HepG2 (cell line): ENCODE measurements around the gene UEVLD. TPM values are rescaled to one million over a fixed set of nuclear protein-coding genes. Genes with fewer than 3 reads are reported as not detected.
A peak's percentile ranks its signal among the peaks of the same experiment; 100 is the strongest.

Experiments
- BCLAF1 ChIP-seq: fragments of 450-650 bp; IDR thresholded peaks from 2 replicates; pipeline ENCODE4 v1.6.1; 2017; ENCODE audit warnings: mild to moderate bottlenecking
- EED ChIP-seq: sonication (generic); formaldehyde crosslinking; IDR thresholded peaks from 2 replicates; pipeline ENCODE4 v1.5.0; 2020; ENCODE audit warnings: mild to moderate bottlenecking, missing genetic modification reagents
- ISL2 ChIP-seq: sonication (generic); formaldehyde crosslinking; IDR thresholded peaks from 2 replicates; pipeline ENCODE4 v1.5.0; 2020; ENCODE audit warnings: missing genetic modification reagents
- JARID2 ChIP-seq: sonication (generic); formaldehyde crosslinking; IDR thresholded peaks from 2 replicates; pipeline ENCODE4 v1.8.1; 2023; ENCODE audit warnings: missing genetic modification reagents, inconsistent platforms; ENCODE audit not compliant: insufficient replicate concordance
- MAFK ChIP-seq, 2 experiments: IDR thresholded peaks in 1 of 2; conservative IDR thresholded peaks in 1 of 2; 2 replicates each; pipeline ENCODE4 v1.6.1; 2011; ENCODE audit warnings: improper control_type of control experiment in 2 of 2, low read length in 2 of 2
- MATR3 ChIP-seq: sonication (generic); formaldehyde crosslinking; IDR thresholded peaks from 2 replicates; pipeline ENCODE4 v1.4.0; 2020; ENCODE audit warnings: missing genetic modification reagents
- NR1H2 ChIP-seq: sonication (generic); formaldehyde crosslinking; IDR thresholded peaks from 2 replicates; pipeline ENCODE4 v1.8.1; 2022; ENCODE audit warnings: low read depth, missing genetic modification reagents, borderline replicate concordance
- PPARG ChIP-seq: conservative IDR thresholded peaks from 2 replicates; pipeline ENCODE4 v1.6.1; 2016; ENCODE audit warnings: missing biosample characterization, missing genetic modification reagents
- RBAK ChIP-seq: sonication (generic); formaldehyde crosslinking; IDR thresholded peaks from 2 replicates; pipeline ENCODE4 v1.5.1; 2020; ENCODE audit warnings: mild to moderate bottlenecking, missing genetic modification reagents
- TGIF2 ChIP-seq: IDR thresholded peaks from 2 replicates; pipeline ENCODE4 v1.6.1; 2016; ENCODE audit warnings: control low read depth, missing compliant biosample characterization
- ZFP62 ChIP-seq: sonication (generic); formaldehyde crosslinking; IDR thresholded peaks from 2 replicates; pipeline ENCODE4 v1.4.0; 2020; ENCODE audit warnings: missing genetic modification reagents
- ZMAT5 ChIP-seq: sonication (generic); formaldehyde crosslinking; IDR thresholded peaks from 2 replicates; pipeline ENCODE4 v1.5.0; 2020; ENCODE audit warnings: mild to moderate bottlenecking, low read depth, missing genetic modification reagents, borderline replicate concordance
- ZNF160 ChIP-seq: sonication (generic); formaldehyde crosslinking; IDR thresholded peaks from 2 replicates; pipeline ENCODE4 v1.8.0; 2022; ENCODE audit warnings: mild to moderate bottlenecking, inconsistent platforms, missing genetic modification reagents
- ZNF280D ChIP-seq: sonication (generic); formaldehyde crosslinking; IDR thresholded peaks from 2 replicates; pipeline ENCODE4 v1.5.1; 2020; ENCODE audit warnings: mild to moderate bottlenecking, missing genetic modification reagents
- ZNF746 ChIP-seq: sonication (generic); formaldehyde crosslinking; IDR thresholded peaks from 2 replicates; pipeline ENCODE4 v1.8.0; 2022; ENCODE audit warnings: mild to moderate bottlenecking, missing genetic modification reagents
- polyA plus RNA-seq, 8 experiments: library from polyadenylated mRNA; depleted of rRNA in 3 of 8; stranded (reverse) in 7 of 8; unstranded in 1 of 8; fragments of >200 nt; fragmentation: Illumina TruSeq in 4 of 8; extraction: Trizol in 4 of 8; gene quantifications; 2 replicates each; pipeline versions ENCODE4 v1.2.1 to v1.2.3, GENCODE V29; 2011 to 2016; ENCODE audit warnings: low read depth in 4 of 8, missing spikeins in 1 of 8, mixed read lengths in 1 of 8; ENCODE audit not compliant: insufficient read depth in 1 of 8
- total RNA-seq, 5 experiments: library from RNA; depleted of rRNA; stranded (reverse); fragments of >200 nt; fragmentation: Illumina TruSeq; extraction: Trizol; gene quantifications; 2 replicates each; pipeline ENCODE4 v1.2.3, GENCODE V29; 2016; ENCODE audit warnings: low read depth in 1 of 5
- TF ChIP-seq, protein P1 (sequence below): sonication (generic); formaldehyde crosslinking; IDR thresholded peaks from 2 replicates; pipeline ENCODE4 v1.4.0; 2020; ENCODE audit warnings: missing genetic modification reagents
- TF ChIP-seq, protein P2 (sequence below): sonication (generic); formaldehyde crosslinking; IDR thresholded peaks from 2 replicates; pipeline ENCODE4 v1.8.1; 2023; ENCODE audit warnings: mild to moderate bottlenecking, inconsistent platforms, moderate library complexity, missing genetic modification reagents, borderline replicate concordance
- TF ChIP-seq, protein P3 (sequence below): sonication (generic); formaldehyde crosslinking; IDR thresholded peaks from 2 replicates; pipeline ENCODE4 v1.5.0; 2020; ENCODE audit warnings: mild to moderate bottlenecking, missing genetic modification reagents, moderate library complexity

Gene UEVLD
- total and polyA plus RNA-seq, 2 of the 13 experiments (the other 11 are each of a cell fraction or from before 2014, with no cell fraction given) = 5.7 to 13.7 TPM

DNA sequence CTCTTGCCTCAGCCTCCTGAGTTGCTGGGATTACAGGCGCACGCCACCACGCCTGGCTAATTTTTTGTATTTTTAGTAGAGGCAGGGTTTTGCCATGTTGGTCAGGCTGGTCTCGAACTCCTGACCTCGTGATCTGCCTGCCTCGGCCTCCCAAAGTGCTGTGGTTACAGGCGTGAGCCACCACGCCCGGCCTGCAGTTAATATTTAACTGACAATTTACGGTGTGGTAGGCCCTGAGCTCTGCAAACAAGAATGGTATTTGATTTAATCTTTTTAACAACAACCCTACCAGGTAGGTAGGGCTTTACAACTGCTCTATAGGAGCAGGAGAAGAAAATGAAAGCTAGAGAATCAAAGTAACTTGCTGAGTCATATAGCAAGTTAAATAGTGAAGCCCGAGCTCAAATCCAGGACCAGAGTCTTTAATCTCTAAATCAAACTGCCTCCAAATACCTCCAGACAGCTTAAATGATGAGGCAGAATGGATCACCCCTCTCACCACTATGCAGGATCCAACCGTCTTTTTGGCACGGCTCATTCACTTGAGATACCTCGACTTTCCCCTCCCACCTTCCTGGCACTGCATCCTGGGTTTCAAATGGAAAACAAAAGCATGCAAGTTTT, 9.4 kb downstream of the UEVLD start (continued):
- TF ChIP-seq BCLAF1 (no peak), RBAK (CRISPR knock-in tag) (no peak), ZNF746 (CRISPR knock-in tag) (no peak), PPARG (CRISPR knock-in tag) (no peak), EED (CRISPR knock-in tag) (no peak), ISL2 (CRISPR knock-in tag) (peak; percentile 46; the same call in 1 of the 2 replicates), ZNF280D (CRISPR knock-in tag) (peak; percentile 99), MATR3 (CRISPR knock-in tag) (no peak), ZFP62 (CRISPR knock-in tag) (no peak), ZNF160 (CRISPR knock-in tag) (no peak), MAFK (conservative IDR thresholded peaks at IDR 0.05 in 1 of 2, IDR thresholded peaks at IDR 0.05 in 1 of 2; ENCODE audit: low read length in 2 of 2) (peak; percentile 53 to 70), ZMAT5 (no peak), NR1H2 (CRISPR knock-in tag) (no peak), JARID2 (no peak), TGIF2 (CRISPR knock-in tag) (0 out of 2 replicates have a peak, but pooled peaks have one; percentile 42)
- TF ChIP-seq, protein P1, sequence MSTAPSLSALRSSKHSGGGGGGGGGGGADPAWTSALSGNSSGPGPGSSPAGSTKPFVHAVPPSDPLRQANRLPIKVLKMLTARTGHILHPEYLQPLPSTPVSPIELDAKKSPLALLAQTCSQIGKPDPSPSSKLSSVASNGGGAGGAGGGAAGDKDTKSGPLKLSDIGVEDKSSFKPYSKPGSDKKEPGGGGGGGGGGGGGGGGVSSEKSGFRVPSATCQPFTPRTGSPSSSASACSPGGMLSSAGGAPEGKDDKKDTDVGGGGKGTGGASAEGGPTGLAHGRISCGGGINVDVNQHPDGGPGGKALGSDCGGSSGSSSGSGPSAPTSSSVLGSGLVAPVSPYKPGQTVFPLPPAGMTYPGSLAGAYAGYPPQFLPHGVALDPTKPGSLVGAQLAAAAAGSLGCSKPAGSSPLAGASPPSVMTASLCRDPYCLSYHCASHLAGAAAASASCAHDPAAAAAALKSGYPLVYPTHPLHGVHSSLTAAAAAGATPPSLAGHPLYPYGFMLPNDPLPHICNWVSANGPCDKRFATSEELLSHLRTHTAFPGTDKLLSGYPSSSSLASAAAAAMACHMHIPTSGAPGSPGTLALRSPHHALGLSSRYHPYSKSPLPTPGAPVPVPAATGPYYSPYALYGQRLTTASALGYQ = peak; percentile 27; the same call in 1 of the 2 replicates
- TF ChIP-seq, protein P2, sequence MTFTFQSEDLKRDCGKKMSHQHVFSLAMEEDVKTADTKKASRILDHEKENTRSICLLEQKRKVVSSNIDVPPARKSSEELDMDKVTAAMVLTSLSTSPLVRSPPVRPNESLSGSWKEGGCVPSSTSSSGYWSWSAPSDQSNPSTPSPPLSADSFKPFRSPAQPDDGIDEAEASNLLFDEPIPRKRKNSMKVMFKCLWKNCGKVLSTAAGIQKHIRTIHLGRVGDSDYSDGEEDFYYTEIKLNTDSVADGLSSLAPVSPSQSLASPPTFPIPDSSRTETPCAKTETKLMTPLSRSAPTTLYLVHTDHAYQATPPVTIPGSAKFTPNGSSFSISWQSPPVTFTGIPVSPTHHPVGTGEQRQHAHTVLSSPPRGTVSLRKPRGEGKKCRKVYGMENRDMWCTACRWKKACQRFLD (CRISPR knock-in tag) = no peak
- TF ChIP-seq, protein P3, sequence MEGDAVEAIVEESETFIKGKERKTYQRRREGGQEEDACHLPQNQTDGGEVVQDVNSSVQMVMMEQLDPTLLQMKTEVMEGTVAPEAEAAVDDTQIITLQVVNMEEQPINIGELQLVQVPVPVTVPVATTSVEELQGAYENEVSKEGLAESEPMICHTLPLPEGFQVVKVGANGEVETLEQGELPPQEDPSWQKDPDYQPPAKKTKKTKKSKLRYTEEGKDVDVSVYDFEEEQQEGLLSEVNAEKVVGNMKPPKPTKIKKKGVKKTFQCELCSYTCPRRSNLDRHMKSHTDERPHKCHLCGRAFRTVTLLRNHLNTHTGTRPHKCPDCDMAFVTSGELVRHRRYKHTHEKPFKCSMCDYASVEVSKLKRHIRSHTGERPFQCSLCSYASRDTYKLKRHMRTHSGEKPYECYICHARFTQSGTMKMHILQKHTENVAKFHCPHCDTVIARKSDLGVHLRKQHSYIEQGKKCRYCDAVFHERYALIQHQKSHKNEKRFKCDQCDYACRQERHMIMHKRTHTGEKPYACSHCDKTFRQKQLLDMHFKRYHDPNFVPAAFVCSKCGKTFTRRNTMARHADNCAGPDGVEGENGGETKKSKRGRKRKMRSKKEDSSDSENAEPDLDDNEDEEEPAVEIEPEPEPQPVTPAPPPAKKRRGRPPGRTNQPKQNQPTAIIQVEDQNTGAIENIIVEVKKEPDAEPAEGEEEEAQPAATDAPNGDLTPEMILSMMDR (CRISPR knock-in tag) = no peak
